Dedifferentiated amniotic fluid mesenchymal stem cell (primary cell): ENCODE data around the gene SLC16A3.

ENCODE experiments used
- DNase-seq: peaks from one replicate; pipeline ENCODE4 v3.0.0-alpha.2; 2016; ENCODE audit errors: extremely low spot score

The SLC16A3 gene

DNA sequence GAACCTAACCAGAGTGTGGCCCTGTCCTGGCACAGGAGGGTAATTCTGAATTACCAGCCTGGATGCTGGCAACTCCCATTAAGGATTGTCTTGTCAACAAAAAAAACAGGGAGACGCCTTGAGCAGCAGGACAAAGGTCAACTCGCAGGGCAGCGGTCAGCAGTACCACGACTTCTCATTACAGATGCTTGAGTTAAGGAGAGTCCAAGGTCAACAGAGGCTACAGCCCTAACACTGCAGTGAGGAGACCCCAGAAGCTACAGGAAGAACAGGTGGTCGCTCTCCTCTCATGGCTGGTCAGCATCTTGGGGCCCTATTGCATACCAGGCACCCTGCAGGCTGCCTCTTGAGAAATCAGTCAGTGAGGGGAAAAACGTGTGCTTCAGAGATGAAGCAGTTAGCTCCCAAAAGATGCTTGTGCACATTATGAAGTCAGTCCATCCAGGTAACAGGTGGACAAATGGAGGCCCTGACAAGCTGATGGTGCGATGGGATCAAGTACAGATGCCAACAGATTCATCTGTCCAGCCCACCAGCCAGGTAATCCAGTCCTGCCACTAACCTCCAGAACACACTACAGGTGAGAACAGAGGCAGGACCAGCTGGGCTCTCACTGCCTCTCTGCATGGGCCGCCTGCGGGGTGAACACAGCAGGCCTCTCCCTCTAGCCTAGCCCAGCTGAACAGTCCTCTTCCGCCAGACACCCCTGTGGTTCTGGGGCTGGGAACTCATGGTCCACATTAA is 40.5 kb downstream of the SLC16A3 start:
- no peak for DNase-seq

- no peak for DNase-seq
Observed at GRCh38 chr17:82269882-82270500, 41.1 kb downstream of the SLC16A3 start.

GRCh38 chr17:82270651-82271050 is 41.8 kb downstream of the SLC16A3 start:
- no peak for DNase-seq

DNA sequence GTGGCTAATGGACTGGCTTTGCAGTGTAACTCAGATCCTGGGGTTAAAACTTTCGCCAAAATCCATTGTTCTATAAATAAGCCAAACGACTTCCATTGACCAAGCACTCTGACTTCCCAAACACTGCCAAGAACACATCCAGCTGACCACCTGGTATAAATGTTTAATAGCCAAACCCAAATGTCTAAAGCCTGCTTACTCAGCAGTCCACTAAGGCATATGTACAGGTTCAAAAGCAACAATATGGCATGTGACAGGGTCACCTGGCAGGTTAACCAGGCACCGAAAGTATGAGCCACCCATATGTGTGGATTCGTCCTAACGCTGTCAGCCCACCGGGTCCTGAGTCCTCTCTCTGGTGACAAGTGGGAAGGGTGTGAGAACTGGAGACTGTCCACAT is 42.6 kb downstream of the SLC16A3 start:
- no peak for DNase-seq

GRCh38 chr17:82272495-82273326 is 43.9 kb downstream of the SLC16A3 start:
- DNase-seq = no peak

GRCh38 chr17:82273327-82274133 is 44.7 kb downstream of the SLC16A3 start, which contains the start of gene CSNK1D:
Gene CSNK1D (minus strand): TSS chr17:82273700. CDS start chr17:82273381, 319 bp downstream.
- peak; percentile 81 for DNase-seq

- DNase-seq = no peak
Observed at GRCh38 chr17:82274134-82275020, 45.5 kb downstream of the SLC16A3 start.

GRCh38 chr17:82275326-82275725 is 46.5 kb downstream of the SLC16A3 start:
- DNase-seq = no peak

GRCh38 chr17:82276938-82277337 is 48.1 kb downstream of the SLC16A3 start:
- no peak for DNase-seq

- no peak for DNase-seq
Observed at GRCh38 chr17:82277851-82278250, 49.0 kb downstream of the SLC16A3 start.

DNA sequence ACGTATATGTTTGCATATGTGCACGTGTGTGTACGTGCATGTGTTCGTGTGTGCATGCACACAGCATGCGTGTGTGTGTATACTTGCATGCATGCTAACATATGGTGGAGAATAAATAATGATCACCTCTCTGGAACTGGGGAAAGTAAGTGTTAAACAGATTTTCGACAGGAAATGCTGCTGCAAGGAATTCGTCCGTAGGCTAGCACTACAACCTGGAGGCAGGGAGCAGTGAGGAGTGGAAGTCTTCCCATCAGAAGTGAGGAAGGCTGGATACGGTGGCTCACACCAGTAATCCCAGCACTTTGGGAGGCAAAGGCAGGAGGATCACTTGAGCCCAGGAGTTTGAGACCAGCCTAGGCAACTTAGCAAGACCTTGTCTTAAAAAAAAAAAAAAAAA is 49.5 kb downstream of the SLC16A3 start:
- DNase-seq = no peak

- DNase-seq = no peak
Observed at GRCh38 chr17:82278786-82279391, 50.0 kb downstream of the SLC16A3 start.

- no peak for DNase-seq
Observed at GRCh38 chr17:82280537-82280936, 51.7 kb downstream of the SLC16A3 start.

DNA sequence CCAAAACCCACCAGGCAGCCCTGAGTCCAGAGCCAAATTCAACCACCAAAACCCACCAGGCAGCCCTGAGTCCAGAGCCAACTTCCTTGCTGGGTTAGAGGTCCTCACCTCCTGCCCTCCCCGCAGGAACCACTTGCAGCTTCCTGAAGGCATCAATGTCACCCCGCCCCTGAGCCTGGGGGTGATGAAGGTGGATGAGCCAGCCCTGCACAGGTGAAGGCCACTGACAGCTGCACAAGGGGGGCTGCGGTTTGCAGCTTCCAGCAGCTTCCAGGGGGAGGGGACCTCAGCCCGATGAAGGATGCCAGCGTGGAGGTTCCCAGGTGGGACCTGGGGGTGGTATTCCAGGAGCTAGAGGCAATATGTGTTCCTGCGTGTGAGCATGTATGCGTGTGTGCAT is 52.2 kb downstream of the SLC16A3 start:
- no peak for DNase-seq

- DNase-seq = no peak
Observed at GRCh38 chr17:82281502-82282238, 52.8 kb downstream of the SLC16A3 start.

DNA sequence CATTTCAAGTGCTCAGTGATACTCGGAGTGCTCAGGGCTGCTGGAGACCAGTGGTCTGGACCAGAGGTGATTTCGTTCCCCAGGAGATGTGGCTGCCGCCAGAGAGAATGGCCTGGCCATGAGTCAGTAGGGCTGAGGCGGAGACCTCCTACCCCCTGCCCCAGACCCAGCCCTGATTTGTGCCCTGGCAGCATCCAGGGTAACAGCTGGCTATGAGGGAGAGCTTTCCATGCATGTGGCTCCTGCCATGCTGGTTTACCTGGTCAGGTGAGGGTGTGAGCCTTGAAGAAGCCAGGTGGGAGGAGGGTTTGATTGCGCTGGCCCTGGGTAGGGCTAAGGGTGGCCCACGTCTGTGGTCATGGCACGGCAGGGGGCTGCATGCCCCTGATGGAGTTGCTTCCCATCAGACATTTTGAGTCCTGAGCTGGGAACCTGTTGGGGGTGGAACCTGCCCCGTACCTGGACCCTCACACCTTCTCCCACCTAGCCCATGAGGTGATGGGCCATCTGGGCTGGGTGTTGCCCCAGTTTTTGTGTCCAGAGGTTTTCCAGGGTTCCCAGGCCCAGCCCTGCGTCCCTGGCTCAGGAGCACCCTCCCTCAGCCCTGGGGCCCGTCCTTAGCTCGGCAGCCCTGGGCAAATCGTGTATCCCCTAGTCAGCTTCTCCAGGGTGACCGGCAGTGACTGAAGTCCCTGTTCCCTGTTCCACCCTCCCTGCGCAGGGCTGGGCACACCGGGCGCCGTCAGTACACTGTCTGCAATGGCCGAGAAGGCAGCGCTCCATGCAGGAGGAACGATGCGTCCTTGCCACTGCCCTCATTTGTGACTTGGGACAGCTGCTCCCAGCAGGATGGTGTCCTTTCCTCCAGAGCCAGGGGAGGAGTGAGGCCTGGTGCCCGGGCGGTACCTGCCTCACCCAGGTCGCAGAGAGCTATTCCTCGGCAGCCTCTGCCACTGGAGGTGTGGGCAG is 53.7 kb downstream of the SLC16A3 start:
- no peak for DNase-seq

DNA sequence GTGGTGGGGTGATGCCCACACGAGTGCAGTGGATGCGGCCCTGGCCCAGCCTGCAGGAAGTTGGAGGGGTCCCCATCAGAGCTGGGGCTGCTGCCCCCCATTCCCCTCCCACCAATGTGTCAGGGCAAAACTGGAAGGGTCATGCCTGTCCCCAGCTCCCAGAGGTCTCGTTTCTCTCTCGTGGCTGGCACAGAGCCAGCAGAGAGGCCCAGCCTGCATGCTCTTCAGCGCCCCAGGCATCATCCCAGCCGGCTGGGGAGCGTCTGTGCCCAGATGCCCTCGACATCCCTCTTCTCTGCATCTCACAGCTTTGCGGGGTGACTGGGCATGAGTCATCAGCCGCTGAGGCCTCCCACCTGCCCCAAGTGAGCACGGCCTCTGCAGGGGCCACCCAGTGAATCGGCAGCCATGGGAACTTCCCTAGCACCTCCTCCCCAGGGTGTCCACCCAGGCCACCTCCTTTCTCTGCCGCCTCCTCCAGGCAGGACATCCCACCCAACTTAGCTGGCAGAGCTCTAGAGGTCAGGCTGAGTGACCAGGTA is 54.4 kb downstream of the SLC16A3 start:
- peak; percentile 20 for DNase-seq

GRCh38 chr17:82285141-82285540 is 56.3 kb downstream of the SLC16A3 start:
- no peak for DNase-seq
